HG03064 (cell line): Measurements from ENCODE around the gene TET2.
"Not testable (repeated sequence)": the region's sequence is repeated elsewhere in the genome, so short reads cannot be mapped to it uniquely, and the experiment has no call there.

Source experiments
- ATAC-seq: cut with Tn5 transposase; IDR thresholded peaks from one replicate; pipeline ENCODE4 v1.9.1; 2021; ENCODE audit warnings: low read depth; ENCODE audit not compliant: unreplicated experiment

The TET2 gene

DNA sequence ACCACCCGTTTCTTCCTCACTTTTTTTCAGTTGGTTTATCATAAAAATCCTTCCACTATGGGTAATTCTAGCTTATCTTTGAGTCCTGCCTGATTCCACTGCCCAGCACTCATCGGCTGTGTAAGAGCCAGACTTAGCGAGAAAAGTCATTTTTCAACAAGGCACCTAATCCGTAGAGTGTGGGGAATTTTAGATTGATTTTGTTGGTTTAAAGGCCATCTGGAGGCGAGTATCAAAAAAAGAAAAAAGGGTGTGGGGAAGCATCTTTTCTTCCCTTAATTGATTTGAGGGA is 134.4 kb downstream of the TET2 start:
- no peak for ATAC-seq

DNA sequence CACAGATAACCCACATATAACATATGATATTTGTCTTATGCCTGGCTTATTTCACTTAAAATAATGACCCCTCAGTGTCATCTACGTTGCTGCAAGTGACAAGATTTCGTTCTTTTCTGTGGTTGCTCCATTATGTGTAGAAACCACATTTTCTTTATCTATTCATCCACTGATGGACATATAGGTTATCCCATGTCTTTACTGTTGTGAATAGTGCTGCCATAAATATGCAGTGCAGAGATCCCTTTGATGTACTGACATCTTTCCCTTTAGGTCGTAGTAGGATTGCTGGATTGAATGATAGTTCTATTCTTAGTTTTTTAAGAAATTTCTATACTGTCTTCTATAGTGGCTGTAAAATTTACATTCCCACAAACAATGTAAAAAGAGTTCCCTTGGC is 135.8 kb downstream of the TET2 start:
- ATAC-seq: no peak

DNA sequence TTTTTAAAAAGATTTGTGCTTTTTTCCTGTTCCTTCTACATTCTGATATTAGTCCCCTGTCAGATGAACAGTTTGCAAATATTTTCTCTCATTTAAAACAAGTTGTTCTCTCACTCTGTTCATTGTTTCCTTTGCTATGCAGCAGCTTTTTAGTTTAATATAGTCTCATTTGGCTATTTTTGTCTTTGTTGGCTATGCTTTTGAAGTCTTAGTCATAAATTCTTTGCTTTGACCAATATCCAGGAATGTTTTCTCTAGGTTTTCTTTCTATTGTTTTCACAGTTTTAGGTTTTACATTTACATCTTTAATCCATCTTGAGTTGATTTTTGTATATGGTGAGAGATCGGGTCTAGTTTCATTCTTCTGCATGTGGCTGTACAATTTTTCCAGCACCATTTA is 136.8 kb downstream of the TET2 start:
- no peak for ATAC-seq

DNA sequence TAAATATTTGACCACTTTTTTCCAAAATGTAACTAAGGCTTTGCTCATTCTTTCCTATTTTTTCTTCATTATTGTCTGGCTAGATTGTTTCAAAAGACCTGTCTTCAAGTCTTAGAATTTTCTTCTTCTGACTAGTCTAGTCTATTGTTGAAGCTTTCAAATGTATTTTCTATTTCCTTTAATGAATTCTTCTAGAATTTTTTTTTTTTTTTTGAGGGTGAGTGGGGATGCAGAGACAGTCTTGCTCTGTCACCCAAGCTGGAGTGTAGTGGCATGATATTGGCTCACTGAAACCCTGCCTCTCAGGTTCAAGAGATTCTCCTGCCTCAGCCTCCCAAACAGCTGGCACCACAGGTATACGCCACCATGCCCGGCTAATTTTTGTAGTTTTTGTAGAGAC is 141.4 kb downstream of the TET2 start:
- no peak for ATAC-seq

DNA sequence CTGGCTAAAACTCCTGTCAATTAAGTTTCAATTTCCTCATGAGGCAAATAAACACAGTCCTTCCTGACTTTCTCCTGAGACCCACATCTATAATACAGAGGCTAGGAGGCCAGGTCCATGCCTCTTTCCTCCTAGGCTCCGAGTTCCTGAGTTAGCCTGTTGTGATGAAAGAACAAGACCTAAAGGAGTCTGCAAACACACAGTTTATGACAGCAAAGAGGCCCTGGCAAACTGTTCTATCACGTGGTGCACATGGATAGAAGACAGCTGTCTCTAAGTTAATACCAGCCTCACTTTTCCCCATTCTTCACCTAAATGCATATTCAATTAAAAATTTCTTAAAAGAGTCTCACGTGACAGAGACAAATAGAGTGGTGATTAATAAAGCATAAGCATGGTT is 145.2 kb downstream of the TET2 start:
- no peak for ATAC-seq

DNA sequence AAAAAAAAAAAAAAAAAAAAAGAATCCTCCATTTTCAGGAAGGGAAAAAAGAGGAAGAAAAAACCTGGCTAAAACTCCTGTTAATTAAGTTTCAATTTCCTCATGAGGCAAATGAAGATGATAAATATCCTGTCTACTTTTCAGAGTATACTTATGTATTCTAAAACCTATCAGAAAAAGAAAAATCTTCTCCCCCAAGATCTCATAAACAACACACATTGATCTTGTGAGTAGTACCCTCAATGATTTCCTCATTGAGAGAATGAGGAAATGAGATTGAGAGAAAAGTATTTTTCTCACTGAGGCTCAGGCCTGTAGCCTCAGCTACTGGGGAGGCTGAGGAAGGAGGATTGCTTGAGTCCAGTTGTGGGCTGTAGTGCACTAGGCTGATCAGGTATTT is 146.7 kb downstream of the TET2 start:
- ATAC-seq: no peak

DNA sequence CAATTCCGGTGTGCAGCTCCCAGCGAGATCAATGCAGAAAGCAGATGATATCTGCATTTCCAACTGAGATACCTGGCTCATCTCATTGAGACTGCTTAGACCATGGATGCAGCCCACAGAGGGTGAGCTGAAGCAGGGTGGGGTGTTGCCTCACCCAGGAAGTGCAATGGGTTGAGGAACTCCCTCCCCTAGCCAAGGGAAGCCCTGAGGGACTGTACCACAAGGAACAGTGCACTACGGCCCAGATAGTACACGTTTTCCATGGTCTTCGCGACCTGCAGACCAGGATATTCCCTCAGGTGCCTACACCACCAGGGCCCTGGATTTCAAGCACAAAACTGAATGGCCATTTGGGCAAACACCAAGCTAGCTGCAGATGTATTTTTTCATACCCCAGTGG is 150.0 kb downstream of the TET2 start:
- no peak for ATAC-seq

DNA sequence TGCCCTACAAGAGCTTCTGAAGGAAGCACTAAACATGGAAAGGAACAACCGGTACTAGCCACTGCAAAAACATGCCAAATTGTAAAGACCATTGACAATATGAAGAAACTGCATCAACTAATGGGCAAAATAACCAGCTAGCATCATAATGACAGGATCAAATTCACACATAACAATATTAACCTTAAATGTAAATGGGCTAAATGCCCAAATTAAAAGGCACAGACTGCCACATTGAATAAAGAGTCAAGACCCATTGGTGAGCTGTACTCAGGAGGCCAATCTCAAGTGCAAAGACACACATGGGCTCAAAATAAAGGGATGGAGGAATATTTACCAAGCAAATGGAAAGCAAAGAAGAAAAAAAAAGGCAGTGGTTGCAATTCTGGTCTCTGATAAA is 152.4 kb downstream of the TET2 start:
- ATAC-seq: not testable (repeated sequence)

DNA sequence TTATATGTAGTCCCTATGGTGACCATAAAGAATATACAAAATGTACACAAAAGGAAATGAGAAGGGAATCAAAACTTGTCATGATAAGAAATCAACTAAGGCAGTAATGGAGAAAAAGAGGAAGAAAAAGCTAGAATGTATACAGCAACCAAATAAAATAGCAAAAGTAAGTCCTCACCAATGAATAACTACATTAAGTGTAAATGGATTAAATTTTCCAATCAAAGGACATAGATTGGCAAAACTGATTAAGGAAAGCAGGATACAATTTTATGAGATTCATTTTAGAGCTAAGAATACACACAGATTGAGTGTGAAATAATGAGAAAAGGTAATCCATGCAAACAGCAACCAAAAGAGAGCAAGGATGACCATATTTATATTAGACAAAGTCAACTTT is 157.4 kb downstream of the TET2 start:
- no peak for ATAC-seq

DNA sequence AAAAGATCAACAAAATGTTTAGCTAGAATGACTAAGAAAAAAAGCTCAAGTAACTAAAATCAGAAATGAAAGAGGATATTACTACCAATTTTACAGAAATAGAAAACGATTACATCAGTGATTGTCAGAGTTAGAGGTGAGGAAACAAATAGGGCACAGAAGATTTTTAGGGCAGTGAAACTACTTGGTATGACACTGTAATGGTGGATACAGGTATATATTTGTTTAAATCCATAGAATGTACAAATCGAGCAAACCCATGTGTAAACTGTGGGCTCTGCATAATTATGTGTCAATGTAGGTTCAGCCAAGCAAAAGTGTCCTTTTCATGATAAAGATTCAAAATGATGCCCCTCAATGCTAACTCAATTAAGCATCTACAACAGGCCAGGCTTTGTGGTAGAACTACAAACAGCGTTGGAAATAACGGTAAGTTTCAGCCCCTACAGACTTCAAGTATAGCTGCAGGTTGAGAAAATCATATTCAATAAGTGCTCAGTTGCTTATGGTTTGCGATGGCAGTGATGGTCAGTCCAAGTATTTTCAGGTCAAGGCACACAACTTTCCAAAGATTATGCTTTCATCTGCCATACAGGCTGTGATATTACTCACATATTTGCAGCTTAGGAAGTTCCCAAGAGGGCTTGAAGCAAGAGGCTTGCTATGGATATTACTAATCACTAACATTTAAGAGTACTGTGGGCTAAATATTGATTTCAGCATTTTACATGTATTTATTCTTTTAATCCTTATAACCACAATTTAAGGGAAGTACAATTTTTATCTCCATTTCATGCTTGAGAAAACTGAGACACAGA is 158.6 kb downstream of the TET2 start:
- peak; percentile 39 for ATAC-seq

DNA sequence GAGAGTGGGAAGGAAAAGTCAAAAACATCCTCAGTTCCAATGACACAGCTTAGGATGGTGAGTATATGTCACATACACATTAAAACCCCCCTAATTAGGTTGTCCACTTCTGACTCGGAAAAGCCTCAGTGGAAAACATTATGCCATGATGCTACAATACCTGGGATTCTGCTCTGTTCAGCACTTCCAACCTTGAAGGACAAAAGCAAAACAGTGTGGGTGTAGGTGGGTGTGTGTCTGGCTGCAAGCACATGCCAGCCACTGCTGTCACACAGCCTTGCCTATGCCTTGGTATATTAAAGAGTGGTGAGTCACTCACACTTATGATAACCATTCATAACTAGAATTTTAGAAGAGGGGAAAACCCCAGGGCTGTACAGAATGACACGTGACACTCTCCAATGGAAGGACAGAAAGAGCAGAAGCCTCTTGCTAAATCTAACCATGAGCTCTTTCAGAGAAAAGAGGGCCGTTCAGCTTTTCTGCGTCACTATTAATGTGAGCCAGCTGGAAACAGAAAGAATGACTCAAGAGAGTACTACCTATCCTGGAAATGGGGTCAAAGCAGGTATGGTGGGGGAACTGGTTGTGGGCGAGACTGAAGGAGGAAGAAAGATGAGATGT is 159.6 kb downstream of the TET2 start:
- peak; percentile 93 for ATAC-seq

DNA sequence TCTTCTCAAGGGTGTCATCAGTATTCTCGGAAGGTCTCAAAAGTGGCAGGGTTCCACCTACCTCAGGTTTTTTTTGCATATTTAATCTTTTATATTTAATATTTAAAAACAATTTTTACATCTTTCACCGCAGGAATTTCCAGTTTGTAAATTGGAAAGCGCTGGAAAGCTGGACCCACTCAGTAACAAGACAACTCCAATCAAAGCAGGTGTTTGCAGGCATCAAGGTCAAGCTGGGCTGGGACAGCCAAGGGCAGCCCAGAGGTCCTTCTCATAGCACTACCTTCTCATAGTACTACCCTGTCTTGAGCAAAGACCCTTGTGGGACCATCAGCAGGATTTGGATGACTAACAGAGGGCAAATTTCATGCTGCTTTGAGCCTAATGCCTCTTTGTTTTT is 160.1 kb downstream of the TET2 start:
- ATAC-seq: no peak

DNA sequence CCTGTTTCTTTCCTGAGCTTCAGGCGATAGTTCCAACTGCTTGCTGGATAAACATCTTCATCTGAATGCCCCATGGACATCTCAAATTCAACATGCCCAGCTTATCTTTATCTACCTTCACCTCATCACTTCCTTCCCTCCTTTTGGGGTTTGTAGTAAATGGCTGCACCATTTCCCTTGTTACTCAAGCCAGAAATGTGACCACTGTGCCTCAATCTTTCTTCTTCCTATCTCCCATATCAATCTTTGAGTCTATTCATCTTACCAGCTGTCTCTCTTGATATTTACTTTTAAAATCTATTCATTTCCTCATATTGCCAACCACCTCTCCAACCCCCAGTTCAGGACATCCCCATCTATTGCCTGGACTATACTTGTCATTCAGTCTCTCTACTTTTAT is 171.8 kb downstream of the TET2 start:
- no peak for ATAC-seq

DNA sequence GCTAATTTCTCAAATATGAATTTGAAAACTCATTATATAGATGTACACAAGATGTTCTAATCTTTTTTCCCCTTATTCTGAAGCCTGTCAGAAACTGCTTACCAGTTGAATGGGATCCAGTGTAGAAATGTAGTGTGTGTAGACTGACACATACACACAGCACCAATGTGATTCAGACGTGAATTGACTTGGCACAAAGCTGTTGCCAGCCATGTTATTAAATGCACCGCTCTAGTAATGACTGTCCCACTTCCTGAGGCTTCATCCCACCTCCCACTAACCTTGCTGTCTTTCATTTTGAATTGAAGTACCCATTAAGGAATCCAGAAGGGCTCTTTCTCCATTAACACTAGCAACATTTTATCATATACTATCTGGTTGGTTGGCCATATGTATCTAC is 180.5 kb downstream of the TET2 start:
- no peak for ATAC-seq

DNA sequence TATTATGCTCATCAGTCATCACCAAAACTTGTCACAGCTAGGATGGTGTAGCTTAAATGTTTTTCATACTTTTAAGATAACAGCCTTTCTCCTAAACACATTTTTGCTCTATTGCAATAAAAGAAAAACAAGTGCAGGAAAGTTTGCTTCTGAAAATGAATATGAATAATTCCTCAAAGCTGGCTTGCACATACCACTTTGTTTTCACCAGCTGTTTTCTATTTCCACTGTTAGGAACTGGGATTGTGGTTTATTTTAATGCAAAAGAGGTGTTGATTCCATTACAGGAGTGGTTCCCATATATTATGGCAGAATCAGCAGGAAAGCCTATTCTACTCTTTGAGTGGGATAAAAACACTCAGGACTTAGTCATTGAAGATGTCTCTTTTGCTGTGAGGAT is 181.3 kb downstream of the TET2 start:
- ATAC-seq: no peak

DNA sequence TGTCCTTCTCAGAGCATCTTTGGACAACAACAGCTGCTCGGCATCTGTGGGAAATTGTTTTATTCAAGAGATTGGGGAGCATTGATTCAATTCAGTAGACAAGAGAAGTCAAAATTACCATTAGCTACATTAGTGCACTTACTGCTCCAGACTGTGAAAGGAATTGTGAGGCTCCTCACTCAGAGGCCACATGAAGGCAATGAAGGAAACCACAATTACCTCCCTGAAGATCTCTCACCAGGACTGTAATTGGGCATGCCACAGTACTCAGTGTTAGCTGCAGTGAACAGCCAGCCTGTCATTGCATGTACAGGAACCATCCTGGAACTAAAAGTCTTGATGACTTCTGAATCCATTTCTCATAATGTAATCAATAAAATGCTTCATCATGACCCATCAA is 182.4 kb downstream of the TET2 start:
- no peak for ATAC-seq
